ENCODE data around the gene SEZ6L.

- TF ChIP-seq CTCF (IDR thresholded peaks at IDR 0.05; ENCODE audit: insufficient read depth, low read depth, low read length): no peak
- no peak for TF ChIP-seq EZH2 (IDR thresholded peaks at IDR 0.05; ENCODE audit: insufficient read depth, low read length)
Measured at GRCh38 chr22:26416256-26416655, 247.0 kb downstream of the SEZ6L start.
